SK-N-SH (cell line): ENCODE results near the gene MNT. TPM values are rescaled to one million over a fixed set of nuclear protein-coding genes. Genes with fewer than 3 reads are reported as not detected.

Experiments
- CTCF ChIA-PET: fragments of 300-600, 350-600 bp; formaldehyde crosslinking; extraction: SDS; loops from one replicate; lab custom pipeline; 2021; lab: Yijun Ruan, JAX
- POLR2A ChIA-PET: fragments of 350-600 bp; sonication (Branson Sonifier 250); formaldehyde crosslinking; extraction: SDS; loops from one replicate; lab custom pipeline; 2020; ENCODE audit warnings: antibody characterized with exemption, inconsistent platforms; lab: Yijun Ruan, JAX
- DNase-seq: peaks from one replicate; pipeline ENCODE4 v3.0.0; 2012
- H2AFZ ChIP-seq: fragments of 200-600 bp; sonication (generic); 2 replicates; pipeline ENCODE4 v1.8.1; 2016; ENCODE audit warnings: antibody characterized with exemption, mild to moderate bottlenecking, low read depth
- H3F3A ChIP-seq: fragments of 200-600 bp; sonication (generic); replicated peaks from 2 replicates; pipeline ENCODE3; 2016; ENCODE audit warnings: antibody characterized with exemption, mild to moderate bottlenecking; ENCODE audit not compliant: insufficient read depth
- H3K27ac ChIP-seq, 2 experiments: fragments of 200-500 bp in 1 of 2; fragments of 200-600 bp in 1 of 2; sonication (Bioruptor generic) in 1 of 2; sonication (generic), shearing (Covaris generic) in 1 of 2; 2 replicates each; pipeline versions ENCODE4 v1.5.1 to v1.6.1; 2014 to 2016; ENCODE audit warnings: low read depth in 2 of 2, inconsistent platforms in 1 of 2, low read length in 1 of 2, mild to moderate bottlenecking in 1 of 2, mixed read lengths in 1 of 2
- H3K27me3 ChIP-seq: fragments of 200-600 bp; sonication (generic), shearing (Covaris generic); 2 replicates; pipeline ENCODE4 v1.6.1; 2016; ENCODE audit warnings: mixed run types; ENCODE audit not compliant: insufficient read depth
- H3K36me3 ChIP-seq, 2 experiments: fragments of 200-500 bp in 1 of 2; fragments of 200-600 bp in 1 of 2; sonication (Bioruptor generic) in 1 of 2; sonication (generic) in 1 of 2; replicated peaks in 1 of 2; 2 replicates each; pipeline versions ENCODE3 to v1.5.1; 2014 to 2016; ENCODE audit warnings: low read length in 1 of 2, mild to moderate bottlenecking in 1 of 2; ENCODE audit not compliant: insufficient read depth in 2 of 2, control insufficient read depth in 1 of 2
- H3K4me1 ChIP-seq, 2 experiments: fragments of 200-500 bp in 1 of 2; fragments of 200-600 bp in 1 of 2; sonication (Bioruptor generic) in 1 of 2; sonication (generic), shearing (Covaris generic) in 1 of 2; 2 replicates each; pipeline versions ENCODE4 v1.5.1 to v1.6.1; 2014 to 2016; ENCODE audit warnings: low read depth in 1 of 2, low read length in 1 of 2, mixed run types in 1 of 2; ENCODE audit not compliant: insufficient read depth in 2 of 2, control insufficient read depth in 1 of 2
- H3K4me2 ChIP-seq: fragments of 200-600 bp; sonication (generic), shearing (Covaris generic); 2 replicates; pipeline ENCODE4 v1.6.1; 2017; ENCODE audit warnings: mixed run types
- H3K4me3 ChIP-seq, 2 experiments: fragments of 200-500 bp in 1 of 2; fragments of 200-600 bp in 1 of 2; sonication (Bioruptor generic) in 1 of 2; sonication (generic), shearing (Covaris generic) in 1 of 2; 2 replicates each; pipeline versions ENCODE4 v1.5.1 to v1.8.1; 2014 to 2016; ENCODE audit warnings: low read depth in 2 of 2, inconsistent platforms in 1 of 2, low read length in 1 of 2, mild to moderate bottlenecking in 1 of 2, mixed read lengths in 1 of 2, moderate library complexity in 1 of 2
- H3K79me2 ChIP-seq: fragments of 200-600 bp; sonication (generic); 2 replicates; pipeline ENCODE4 v1.8.1; 2017; ENCODE audit warnings: mild to moderate bottlenecking; ENCODE audit not compliant: insufficient read depth
- H3K9ac ChIP-seq: fragments of 200-600 bp; sonication (generic); 2 replicates; pipeline ENCODE4 v1.6.1; 2017; ENCODE audit warnings: mixed run types
- H3K9me2 ChIP-seq: fragments of 200-600 bp; sonication (generic); 2 replicates; pipeline ENCODE4 v1.6.1; 2017; ENCODE audit warnings: mixed run types
- H3K9me3 ChIP-seq: fragments of 200-600 bp; sonication (generic); 2 replicates; pipeline ENCODE4 v1.6.1; 2017; ENCODE audit warnings: mixed run types, mild to moderate bottlenecking, moderate library complexity
- H4K20me1 ChIP-seq: fragments of 200-600 bp; sonication (generic); 2 replicates; pipeline ENCODE4 v1.6.1; 2017; ENCODE audit warnings: mild to moderate bottlenecking, mixed run types; ENCODE audit not compliant: insufficient read depth
- CTCF ChIP-seq: fragments of 200-600 bp; sonication (generic); IDR thresholded peaks from 2 replicates; pipeline ENCODE4 v1.6.1; 2017; ENCODE audit warnings: antibody characterized with exemption, mild to moderate bottlenecking, moderate library complexity
- EP300 ChIP-seq, 2 experiments: IDR thresholded peaks; 2 replicates each; pipeline versions ENCODE4 v1.4.0 to v1.6.1; 2012; ENCODE audit warnings: borderline replicate concordance in 1 of 2, low read depth in 1 of 2, low read length in 1 of 2
- EZH2phosphoT487 ChIP-seq: fragments of 200-600 bp; sonication (generic); IDR thresholded peaks from 2 replicates; pipeline ENCODE4 v1.6.1; 2017; ENCODE audit warnings: low read depth, mixed run types, mild to moderate bottlenecking, antibody characterized with exemption, moderate library complexity, borderline replicate concordance
- FOSL2 ChIP-seq: IDR thresholded peaks from 2 replicates; pipeline ENCODE4 v1.4.0; 2012; ENCODE audit warnings: low read depth, mild to moderate bottlenecking, moderate library complexity, borderline replicate concordance
- FOXJ3 ChIP-seq: sonication (generic); formaldehyde crosslinking; IDR thresholded peaks from 2 replicates; pipeline ENCODE4 v1.5.1; 2020; ENCODE audit warnings: mild to moderate bottlenecking, missing genetic modification reagents
- FOXM1 ChIP-seq: IDR thresholded peaks from 2 replicates; pipeline ENCODE4 v1.4.0; 2012; ENCODE audit warnings: low read depth, mild to moderate bottlenecking
- GABPA ChIP-seq: IDR thresholded peaks from 2 replicates; pipeline ENCODE4 v1.4.0; 2012; ENCODE audit warnings: low read depth, mild to moderate bottlenecking
- GATA2 ChIP-seq: sonication (generic); formaldehyde crosslinking; IDR thresholded peaks from 2 replicates; pipeline ENCODE4 v1.5.0; 2020; ENCODE audit warnings: mild to moderate bottlenecking, missing genetic modification reagents
- JUND ChIP-seq: IDR thresholded peaks from 2 replicates; pipeline ENCODE4 v1.4.0; 2012
- MAX ChIP-seq: IDR thresholded peaks from 2 replicates; pipeline ENCODE4 v1.4.0; 2012; ENCODE audit warnings: low read depth
- MEF2A ChIP-seq: IDR thresholded peaks from 2 replicates; pipeline ENCODE4 v1.4.0; 2012; ENCODE audit warnings: low read depth, borderline replicate concordance
- NFIC ChIP-seq: IDR thresholded peaks from 2 replicates; pipeline ENCODE4 v1.4.0; 2012; ENCODE audit warnings: borderline replicate concordance
- NRF1 ChIP-seq: IDR thresholded peaks from 2 replicates; pipeline ENCODE4 v1.6.1; 2012; ENCODE audit warnings: low read depth, mild to moderate bottlenecking, low read length
- PBX3 ChIP-seq: IDR thresholded peaks from 2 replicates; pipeline ENCODE4; 2012
- POLR2AphosphoS5 ChIP-seq: IDR thresholded peaks from 2 replicates; pipeline ENCODE4 v1.6.1; 2012; ENCODE audit warnings: low read depth, low read length
- RAD21 ChIP-seq: IDR thresholded peaks from 2 replicates; pipeline ENCODE4 v1.6.1; 2012; ENCODE audit warnings: mild to moderate bottlenecking, low read length
- RCOR1 ChIP-seq: fragments of 150-350 bp; IDR thresholded peaks from 2 replicates; pipeline ENCODE4 v1.6.1; 2017; ENCODE audit warnings: antibody characterized with exemption, low read length
- REST ChIP-seq: IDR thresholded peaks from 2 replicates; pipeline ENCODE4 v1.6.1; 2012; ENCODE audit warnings: mild to moderate bottlenecking, low read depth, low read length, moderate library complexity
- RFX5 ChIP-seq: IDR thresholded peaks from 2 replicates; pipeline ENCODE4 v1.6.1; 2012; ENCODE audit warnings: mild to moderate bottlenecking, improper control_type of control experiment, low read length
- SIN3A ChIP-seq: IDR thresholded peaks from 2 replicates; pipeline ENCODE4 v1.6.1; 2012; ENCODE audit warnings: low read depth, mild to moderate bottlenecking, low read length, moderate library complexity, borderline replicate concordance
- SMC3 ChIP-seq: IDR thresholded peaks from 2 replicates; pipeline ENCODE4 v1.6.1; 2012; ENCODE audit warnings: low read depth, low read length, improper control_type of control experiment
- TAF1 ChIP-seq: IDR thresholded peaks from 2 replicates; pipeline ENCODE4 v1.6.1; 2012; ENCODE audit warnings: low read depth, mild to moderate bottlenecking, low read length, moderate library complexity, borderline replicate concordance
- USF1 ChIP-seq: IDR thresholded peaks from 2 replicates; pipeline ENCODE4 v1.4.0; 2012; ENCODE audit warnings: low read depth, borderline replicate concordance
- USF2 ChIP-seq: fragments of 150-350 bp; IDR thresholded peaks from 2 replicates; pipeline ENCODE4 v1.6.1; 2017; ENCODE audit warnings: antibody characterized with exemption, low read length, low read depth, borderline replicate concordance
- WGBS: methylation state at CpG from one replicate; pipeline ENCODE4 v1.1.6; 2017; ENCODE audit warnings: low lambda C conversion rate; 5-methylcytosine and 5-hydroxymethylcytosine counted together
- polyA plus RNA-seq, 3 experiments: library from polyadenylated mRNA; depleted of rRNA; stranded (reverse); fragments of >200 nt; gene quantifications; 2 replicates each; pipeline ENCODE4 v1.2.3, GENCODE V29; 2012

Gene MNT
- polyA plus RNA-seq (2012; rRNA removed): 7.1 and 7.4 TPM in 2 replicates
- polyA plus RNA-seq (2012; cell fraction: cytosol; rRNA removed): 3.2 and 4.4 TPM in 2 replicates
- 50.2 and 76.3 TPM in 2 replicates for polyA plus RNA-seq (2012; cell fraction: nucleus; rRNA removed)

GRCh38 chr17:2400877-2401425 lies at the start of gene MNT:
TSS of gene MNT (minus strand) at chr17:2401060. CDS start at chr17:2400712, 348 bp downstream.
- H3F3A ChIP-seq: peaks cover 39% of the 10 kb centered on the region
- no peaks in the 10 kb centered on the region for H3K27me3 ChIP-seq
- under 1% methylated on average over 14 of the region's 51 CpGs for WGBS
- peak within 1 kb of the TSS; percentile 68; the same call in 1 of the 2 replicates for H2AFZ ChIP-seq
- H3K79me2 ChIP-seq: peaks cover 34% of the 10 kb centered on the region
- POLR2A ChIA-PET: interaction anchor here (1.0 to 2.2 kb wide), 5 partner anchors 8 to 63 kb away, joined by 3 to 12 read pairs (median 7); no protein-coding TSS in a partner anchor
- H4K20me1 ChIP-seq: peaks cover 5% of the 10 kb centered on the region; the same call in 1 of the 2 replicates
- H3K9me3 ChIP-seq: no peaks in the 10 kb centered on the region
- peak within 1 kb of the TSS; percentile 98 for H3K4me2 ChIP-seq
- peak within 1 kb of the TSS; percentile 99 for H3K9ac ChIP-seq
- CTCF ChIA-PET: interaction anchor here (1.2 to 27.8 kb wide), 4 partner anchors 8 to 25 kb away, joined by 3 to 654 read pairs (median 38); no protein-coding TSS in a partner anchor
- H3K27ac ChIP-seq: peak within 1 kb of the TSS; percentile 98 to 100
- no peaks in the 10 kb centered on the region for H3K36me3 ChIP-seq
- peaks cover 38 to 41% of the 10 kb centered on the region in 2 experiments for H3K4me1 ChIP-seq
- no peaks in the 10 kb centered on the region for H3K9me2 ChIP-seq
- DNase-seq: peak; percentile 94
- peak within 1 kb of the TSS; percentile 99 for H3K4me3 ChIP-seq
- 0 out of 2 replicates have a peak, but pooled peaks have one; percentile 11 for TF ChIP-seq PBX3
- no peak for TF ChIP-seq MEF2A
- peak; percentile 82; the same call in 1 of the 2 replicates for TF ChIP-seq MAX
- no peak for TF ChIP-seq RCOR1
- TF ChIP-seq FOSL2: no peak
- peak; percentile 93 for TF ChIP-seq TAF1
- TF ChIP-seq REST: peak; percentile 35; the same call in 1 of the 2 replicates
- no peak for TF ChIP-seq FOXM1
- TF ChIP-seq SMC3: no peak
- peak; percentile 50; the same call in 1 of the 2 replicates for TF ChIP-seq JUND
- TF ChIP-seq POLR2AphosphoS5: peak; percentile 43
- peak; percentile 44 for TF ChIP-seq RFX5
- no peak for TF ChIP-seq FOXJ3 (CRISPR knock-in tag)
- TF ChIP-seq RAD21: no peak
- TF ChIP-seq GATA2 (CRISPR knock-in tag): no peak
- TF ChIP-seq CTCF: no peak
- no peak for TF ChIP-seq EZH2phosphoT487
- TF ChIP-seq USF1: peak; percentile 76
- no peak for TF ChIP-seq NFIC
- TF ChIP-seq EP300 (IDR thresholded peaks at IDR 0.05; ENCODE audit: borderline replicate concordance in 1 of 2, low read depth in 1 of 2, low read length in 1 of 2): 0 out of 4 replicates have a peak, but pooled peaks of 1 of the 2 experiments have one; percentile 25
- TF ChIP-seq GABPA: peak; percentile 59
- TF ChIP-seq NRF1: peak; percentile 64
- TF ChIP-seq SIN3A: peak; percentile 98
- TF ChIP-seq USF2: 0 out of 2 replicates have a peak, but pooled peaks have one; percentile 32
